SW480 (cell line): Measurements from ENCODE around the gene TK1.
A peak's percentile ranks its signal among the peaks of the same experiment; 100 is the strongest.
"Not testable (repeated sequence)": the region's sequence is repeated elsewhere in the genome, so short reads cannot be mapped to it uniquely, and the experiment has no call there.

ENCODE experiments used
- DNase-seq: peaks from one replicate; pipeline ENCODE4 v3.0.0-alpha.2; 2016; ENCODE audit warnings: low spot score

Gene TK1

GRCh38 chr17:78176548-78177025 lies 10.3 kb downstream of the TK1 start:
- no peak for DNase-seq

- no peak for DNase-seq
Measured at GRCh38 chr17:78175643-78175981, 11.2 kb downstream of the TK1 start.

GRCh38 chr17:78174870-78175642 lies 11.8 kb downstream of the TK1 start:
- no peak for DNase-seq

DNA sequence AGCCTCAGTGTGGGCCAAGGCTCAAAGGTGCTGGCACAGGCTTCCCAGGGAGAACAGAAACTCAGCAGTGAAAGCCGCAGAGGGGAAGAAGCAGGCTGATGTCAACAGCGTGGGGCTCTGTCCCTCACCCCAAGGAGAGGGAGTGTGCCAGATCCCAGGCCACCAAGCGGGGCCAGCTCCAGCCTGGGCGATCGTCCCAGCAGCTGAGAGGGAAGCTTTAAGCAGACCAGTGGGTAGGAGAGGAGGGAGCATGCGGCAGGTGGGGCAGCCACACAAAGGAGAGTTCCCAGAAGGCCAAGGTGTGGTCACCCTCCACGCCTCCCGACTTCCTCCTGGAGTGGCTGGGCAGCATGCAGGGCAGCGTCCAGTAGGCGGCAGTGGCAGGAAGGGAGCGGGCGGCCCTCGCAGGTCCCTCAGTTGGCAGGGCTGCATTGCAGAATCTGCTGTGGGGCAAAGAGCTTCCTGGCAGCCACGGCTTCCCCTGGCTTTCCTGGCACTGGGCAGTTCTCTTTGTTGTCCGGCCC lies 12.4 kb downstream of the TK1 start:
- peak; percentile 80 for DNase-seq

DNA sequence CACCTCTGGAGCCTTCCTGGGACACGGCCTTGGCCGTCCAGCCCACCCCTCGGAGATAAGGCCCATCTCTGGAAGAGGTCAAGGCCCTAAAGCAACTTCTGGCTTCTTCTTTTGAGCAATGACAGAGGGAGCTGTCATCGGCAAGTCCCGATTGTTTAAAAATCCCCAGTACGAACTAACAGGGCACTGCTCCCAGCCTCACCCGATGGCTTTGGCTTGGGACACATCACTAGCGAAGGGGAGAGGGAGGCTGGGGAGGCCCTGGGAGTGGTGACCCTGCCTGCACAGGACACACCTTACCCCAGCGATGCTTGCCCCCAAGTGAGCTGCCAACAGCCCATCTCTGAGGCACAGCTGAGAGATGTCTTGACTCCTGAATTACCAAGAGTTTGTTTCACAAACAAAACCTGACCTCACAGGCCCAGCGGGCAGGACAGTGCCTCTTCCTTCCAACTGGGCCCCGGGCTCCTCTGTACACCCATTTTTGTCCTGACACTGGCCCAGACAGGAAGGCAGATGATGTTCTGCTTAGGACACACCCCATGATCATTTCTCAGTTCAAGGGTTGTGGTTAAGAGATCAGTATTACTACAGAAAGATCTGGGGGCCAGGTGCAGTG lies 13.6 kb downstream of the TK1 start:
- no peak for DNase-seq

DNA sequence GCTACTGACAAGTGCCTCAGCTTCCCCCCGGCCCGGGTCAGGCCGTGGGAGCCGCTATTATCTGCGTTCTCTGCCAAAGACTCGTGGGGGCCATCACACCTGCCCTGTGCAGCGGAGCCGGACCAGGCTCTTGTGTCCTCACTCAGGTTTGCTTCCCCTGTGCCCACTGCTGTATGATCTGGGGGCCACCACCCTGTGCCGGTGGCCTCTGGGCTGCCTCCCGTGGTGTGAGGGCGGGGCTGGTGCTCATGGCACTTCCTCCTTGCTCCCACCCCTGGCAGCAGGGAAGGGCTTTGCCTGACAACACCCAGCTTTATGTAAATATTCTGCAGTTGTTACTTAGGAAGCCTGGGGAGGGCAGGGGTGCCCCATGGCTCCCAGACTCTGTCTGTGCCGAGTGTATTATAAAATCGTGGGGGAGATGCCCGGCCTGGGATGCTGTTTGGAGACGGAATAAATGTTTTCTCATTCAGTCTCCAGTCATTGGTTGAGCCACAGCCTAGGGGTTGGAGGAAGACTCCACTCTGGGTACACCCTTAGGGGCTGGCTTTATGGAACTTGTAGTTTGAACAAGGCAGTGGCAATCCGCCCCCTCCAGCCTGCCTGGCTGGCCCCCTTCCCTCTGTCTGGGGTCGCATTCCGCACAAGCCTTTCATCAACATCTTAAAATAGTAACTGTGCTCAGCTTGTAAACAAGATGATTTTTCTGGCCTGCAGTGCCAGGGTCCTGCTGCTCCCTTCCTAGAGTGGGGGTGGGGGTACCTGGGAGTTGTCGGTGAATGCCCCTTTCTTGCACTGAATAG lies 14.4 kb downstream of the TK1 start:
- no peak for DNase-seq

- DNase-seq, result not testable (repeated sequence)
Measured at GRCh38 chr17:78171591-78172248, 15.1 kb downstream of the TK1 start.

DNA sequence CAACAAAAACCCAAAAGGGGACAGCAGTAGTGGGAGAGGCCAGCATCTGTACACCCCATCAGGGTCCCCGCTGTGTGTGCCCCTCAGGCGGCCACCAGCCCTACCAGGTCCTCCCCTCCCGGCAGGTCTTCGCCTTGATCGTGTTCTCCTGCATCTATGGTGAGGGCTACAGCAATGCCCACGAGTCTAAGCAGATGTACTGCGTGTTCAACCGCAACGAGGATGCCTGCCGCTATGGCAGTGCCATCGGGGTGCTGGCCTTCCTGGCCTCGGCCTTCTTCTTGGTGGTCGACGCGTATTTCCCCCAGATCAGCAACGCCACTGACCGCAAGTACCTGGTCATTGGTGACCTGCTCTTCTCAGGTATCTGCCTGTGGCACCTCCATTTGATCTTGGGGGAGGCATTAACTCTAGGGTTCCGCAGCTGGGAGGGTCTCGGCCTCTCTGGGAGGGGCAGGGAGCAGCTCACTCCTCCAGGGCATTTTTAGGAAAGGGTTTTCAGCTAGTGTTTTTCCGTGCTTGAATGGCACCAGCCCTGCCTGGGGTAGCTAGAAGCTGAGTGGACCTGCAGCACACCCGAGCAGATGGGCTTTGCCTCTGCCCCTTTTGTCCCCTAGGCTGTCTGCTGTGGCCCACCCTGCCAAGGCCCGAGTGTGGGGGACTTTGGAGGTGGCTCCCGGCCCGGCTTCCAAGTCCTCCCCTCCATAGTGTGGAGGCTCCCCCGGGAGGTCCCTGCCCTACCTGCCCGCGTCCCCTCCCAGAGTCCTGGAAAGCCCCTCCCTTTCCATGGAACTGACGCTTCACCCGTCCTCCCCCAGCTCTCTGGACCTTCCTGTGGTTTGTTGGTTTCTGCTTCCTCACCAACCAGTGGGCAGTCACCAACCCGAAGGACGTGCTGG lies 15.9 kb downstream of the TK1 start:
- no peak for DNase-seq

DNA sequence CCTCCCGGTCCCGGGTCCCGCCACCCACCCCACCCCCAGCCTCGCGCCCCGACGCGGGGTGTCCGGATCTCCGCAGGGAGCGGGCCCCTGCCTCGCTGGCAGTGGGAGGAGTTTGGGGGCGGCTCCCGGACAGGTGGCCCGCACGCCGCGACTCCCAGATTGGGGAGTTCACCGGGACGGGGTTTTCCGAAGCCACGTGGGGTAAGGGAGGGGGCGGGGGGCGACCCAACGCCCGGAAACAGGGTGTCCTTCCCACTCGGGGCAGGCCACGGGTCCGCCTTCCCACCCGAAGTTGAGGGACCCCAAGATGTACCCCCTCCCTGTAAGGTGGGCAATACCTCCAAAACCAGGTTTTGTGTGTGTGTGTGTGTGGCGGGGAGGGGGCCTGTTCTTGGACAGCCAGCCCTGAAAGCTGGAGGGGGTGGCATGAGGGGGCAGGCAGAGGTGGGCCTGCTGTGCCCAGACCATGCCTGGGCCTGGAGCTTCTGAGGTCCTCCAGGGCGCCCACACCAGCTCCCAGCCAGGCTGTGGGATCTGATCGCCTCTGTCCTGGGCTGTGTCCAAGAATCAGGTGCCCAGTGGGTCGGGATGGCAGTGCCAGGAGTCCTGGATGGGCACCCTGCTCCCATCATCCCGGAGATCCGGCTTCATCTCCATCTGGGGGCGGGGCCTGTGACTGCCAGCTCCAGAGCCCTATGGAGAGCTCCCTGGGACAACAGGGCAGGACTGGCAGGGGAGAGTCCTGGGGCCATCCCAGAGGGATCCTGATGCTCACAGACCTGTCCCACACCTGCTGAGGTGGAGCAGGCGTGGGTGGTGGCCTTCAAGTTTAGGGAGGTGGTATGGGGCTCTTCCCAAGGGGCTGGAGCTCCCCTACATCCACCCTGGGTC lies 17.7 kb downstream of the TK1 start:
- peak; percentile 79 for DNase-seq

DNA sequence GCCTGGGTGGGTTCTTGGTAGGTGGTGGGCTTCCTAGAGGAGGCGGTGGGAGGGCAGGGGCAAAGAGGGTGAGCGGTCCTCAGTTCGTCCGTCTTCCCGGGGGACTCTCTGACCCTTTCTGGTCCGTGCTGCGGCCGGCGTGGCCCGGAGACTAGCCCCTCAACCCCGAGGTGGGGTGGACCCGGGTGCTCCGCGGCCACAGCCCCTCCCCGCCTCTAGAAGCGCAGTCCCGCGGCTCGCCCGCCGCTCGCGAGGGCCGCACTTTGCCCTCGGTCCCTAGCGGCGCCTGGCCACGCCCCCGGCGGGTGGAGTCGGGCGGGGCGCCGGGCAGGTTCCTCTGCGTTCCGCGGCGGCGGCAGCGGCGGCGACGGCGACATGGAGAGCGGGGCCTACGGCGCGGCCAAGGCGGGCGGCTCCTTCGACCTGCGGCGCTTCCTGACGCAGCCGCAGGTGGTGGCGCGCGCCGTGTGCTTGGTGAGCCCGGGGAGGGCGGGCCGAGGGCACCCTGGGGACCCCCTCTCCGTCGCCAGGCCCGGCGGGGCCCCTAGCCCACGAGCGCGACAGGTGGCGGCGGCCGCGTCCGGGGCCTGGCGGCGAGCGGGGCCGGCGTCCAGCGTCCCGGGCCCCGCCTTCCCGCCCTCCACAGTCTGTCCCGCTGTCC lies 18.5 kb downstream of the TK1 start, which contains the start of gene SYNGR2:
Gene SYNGR2, plus strand, starts transcription at position 340 of the 661 bp plus-strand sequence. Its CDS starts 36 bp downstream, at position 376.
- DNase-seq, result peak; percentile 79

GRCh38 chr17:78166416-78166815 lies 20.4 kb downstream of the TK1 start:
- no peak for DNase-seq

- DNase-seq, result no peak
Measured at GRCh38 chr17:78164748-78165607, 21.9 kb downstream of the TK1 start.

GRCh38 chr17:78163881-78164747 lies 22.7 kb downstream of the TK1 start:
- DNase-seq, result no peak

GRCh38 chr17:78159575-78160158 lies 27.2 kb downstream of the TK1 start:
- DNase-seq, result no peak

DNA sequence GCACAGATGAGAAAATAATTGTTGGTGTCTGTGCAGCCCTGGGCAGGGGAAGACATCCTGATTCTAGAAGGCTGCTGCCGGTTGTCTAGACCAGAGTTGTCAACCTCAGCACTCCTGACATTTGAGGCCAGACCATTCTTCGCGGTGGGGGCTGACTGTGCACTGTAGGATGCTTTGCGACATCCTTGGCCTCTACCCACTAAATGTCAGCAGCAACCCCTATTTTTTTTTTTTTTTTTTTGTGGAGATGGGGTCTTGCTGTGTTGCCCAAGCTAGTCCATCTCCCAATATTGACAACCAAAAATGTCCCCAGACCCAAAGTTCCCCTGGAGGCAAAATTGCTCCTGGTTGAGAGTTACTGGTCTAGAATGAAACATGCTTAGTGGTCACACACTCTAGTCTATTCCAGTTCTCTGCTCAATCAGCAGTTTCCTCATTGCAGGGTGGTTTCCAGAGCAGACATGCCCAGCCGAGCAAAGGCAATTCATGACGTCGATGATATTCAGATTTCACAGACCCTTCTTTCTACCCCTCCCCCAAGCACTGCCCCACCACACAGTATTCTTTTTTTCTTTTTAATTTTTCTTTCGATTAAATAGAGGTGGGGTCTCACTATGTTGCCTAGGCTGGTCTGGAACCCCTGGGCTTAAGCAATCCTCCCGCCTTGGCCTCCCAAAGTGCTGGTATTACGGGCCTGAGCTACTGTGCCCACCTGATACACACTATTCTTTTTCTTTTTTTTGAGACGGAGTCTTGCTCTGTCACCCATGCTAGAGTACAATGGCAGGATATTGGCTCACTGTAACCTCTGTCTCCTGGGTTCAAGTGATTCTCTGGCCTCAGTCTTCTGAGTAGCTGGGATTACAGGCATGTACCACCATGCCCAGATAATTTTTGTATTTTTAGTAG lies 31.7 kb downstream of the TK1 start:
- no peak for DNase-seq

DNA sequence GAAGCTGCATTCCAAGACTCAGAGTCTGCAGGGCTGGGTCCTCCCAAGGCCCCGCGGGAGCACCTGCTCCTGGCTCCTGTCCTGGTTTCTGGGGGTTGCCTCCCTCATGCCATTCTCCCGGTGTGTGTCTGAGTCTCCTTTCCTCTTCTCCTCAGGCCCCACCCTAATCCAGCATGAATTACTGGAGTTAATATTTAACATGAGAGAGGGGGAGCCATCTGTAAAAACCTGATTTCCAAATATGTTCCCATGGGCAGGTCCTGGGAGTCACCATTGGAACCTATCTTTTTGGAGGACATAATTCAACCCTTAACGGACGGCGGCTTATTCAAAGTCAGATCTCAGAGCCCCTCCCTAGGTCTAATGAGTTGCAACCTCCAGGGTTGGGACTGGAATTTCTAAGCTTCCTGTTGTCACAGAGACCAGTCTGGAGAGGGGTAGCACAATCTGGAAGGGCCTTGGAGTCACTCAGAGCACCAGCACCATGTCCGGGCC lies 35.3 kb downstream of the TK1 start:
- DNase-seq, result peak; percentile 94
